ENCODE results near the gene GLT6D1.

Gene GLT6D1

GRCh38 chr9:135681161-135681560 lies 41.8 kb upstream of the GLT6D1 start:
- Histone ChIP-seq H3K4me3 (replicated peaks; ENCODE audit: low read depth, low read length) (no peak overlapping the region), H3K36me3 (ENCODE audit: control insufficient read depth, insufficient read depth, low read length) (no peaks in the 10 kb centered on the region), H3K27me3 (replicated peaks; ENCODE audit: control insufficient read depth, insufficient read depth, low read length) (no peaks in the 10 kb centered on the region)
- no peak for DNase-seq (ENCODE audit: extremely low read depth, insufficient read length)
- no peak for TF ChIP-seq CTCF (IDR thresholded peaks at IDR 0.05; ENCODE audit: insufficient read depth, low read length, poor library complexity, severe bottlenecking)

- H3K27me3 ChIP-seq (replicated peaks; ENCODE audit: control insufficient read depth, insufficient read depth, low read length), result no peaks in the 10 kb centered on the region
- H3K36me3 ChIP-seq (ENCODE audit: control insufficient read depth, insufficient read depth, low read length), result no peaks in the 10 kb centered on the region
- H3K4me3 ChIP-seq (replicated peaks; ENCODE audit: low read depth, low read length), result no peak overlapping the region
- no peak for DNase-seq (ENCODE audit: extremely low read depth, insufficient read length)
- no peak for TF ChIP-seq CTCF (IDR thresholded peaks at IDR 0.05; ENCODE audit: insufficient read depth, low read length, poor library complexity, severe bottlenecking)
These were observed 40.7 kb upstream of the GLT6D1 start for GRCh38 chr9:135680056-135680455.

GRCh38 chr9:135678236-135679017 lies 39.1 kb upstream of the GLT6D1 start:
- TF ChIP-seq CTCF (IDR thresholded peaks at IDR 0.05; ENCODE audit: insufficient read depth, low read length, poor library complexity, severe bottlenecking), result no peak
- H3K4me3 ChIP-seq (replicated peaks; ENCODE audit: low read depth, low read length), result no peak overlapping the region
- H3K36me3 ChIP-seq (ENCODE audit: control insufficient read depth, insufficient read depth, low read length), result no peaks in the 10 kb centered on the region
- H3K27me3 ChIP-seq (replicated peaks; ENCODE audit: control insufficient read depth, insufficient read depth, low read length), result no peaks in the 10 kb centered on the region
- DNase-seq (ENCODE audit: extremely low read depth, insufficient read length), result no peak

- no peak for DNase-seq (ENCODE audit: extremely low read depth, insufficient read length)
- TF ChIP-seq CTCF (IDR thresholded peaks at IDR 0.05; ENCODE audit: insufficient read depth, low read length, poor library complexity, severe bottlenecking), result no peak
- no peaks in the 10 kb centered on the region for H3K27me3 ChIP-seq (replicated peaks; ENCODE audit: control insufficient read depth, insufficient read depth, low read length)
- H3K4me3 ChIP-seq (replicated peaks; ENCODE audit: low read depth, low read length), result no peak overlapping the region
- H3K36me3 ChIP-seq (ENCODE audit: control insufficient read depth, insufficient read depth, low read length), result no peaks in the 10 kb centered on the region
These were observed 38.4 kb upstream of the GLT6D1 start for GRCh38 chr9:135677641-135678168.

- no peak overlapping the region for H3K4me3 ChIP-seq (replicated peaks; ENCODE audit: low read depth, low read length)
- no peak for DNase-seq (ENCODE audit: extremely low read depth, insufficient read length)
- H3K36me3 ChIP-seq (ENCODE audit: control insufficient read depth, insufficient read depth, low read length), result no peaks in the 10 kb centered on the region
- H3K27me3 ChIP-seq (replicated peaks; ENCODE audit: control insufficient read depth, insufficient read depth, low read length), result no peaks in the 10 kb centered on the region
- TF ChIP-seq CTCF (IDR thresholded peaks at IDR 0.05; ENCODE audit: insufficient read depth, low read length, poor library complexity, severe bottlenecking), result no peak
These were observed 37.6 kb upstream of the GLT6D1 start for GRCh38 chr9:135676891-135677290.

All from GM06990 (cell line).